ENCODE data around the gene FGD4. TPM values are rescaled to one million over a fixed set of nuclear protein-coding genes. Genes with fewer than 3 reads are reported as not detected.

FGD4 gene
- total RNA-seq, 1 experiment from 2014 or later = 54.3 TPM

DNA sequence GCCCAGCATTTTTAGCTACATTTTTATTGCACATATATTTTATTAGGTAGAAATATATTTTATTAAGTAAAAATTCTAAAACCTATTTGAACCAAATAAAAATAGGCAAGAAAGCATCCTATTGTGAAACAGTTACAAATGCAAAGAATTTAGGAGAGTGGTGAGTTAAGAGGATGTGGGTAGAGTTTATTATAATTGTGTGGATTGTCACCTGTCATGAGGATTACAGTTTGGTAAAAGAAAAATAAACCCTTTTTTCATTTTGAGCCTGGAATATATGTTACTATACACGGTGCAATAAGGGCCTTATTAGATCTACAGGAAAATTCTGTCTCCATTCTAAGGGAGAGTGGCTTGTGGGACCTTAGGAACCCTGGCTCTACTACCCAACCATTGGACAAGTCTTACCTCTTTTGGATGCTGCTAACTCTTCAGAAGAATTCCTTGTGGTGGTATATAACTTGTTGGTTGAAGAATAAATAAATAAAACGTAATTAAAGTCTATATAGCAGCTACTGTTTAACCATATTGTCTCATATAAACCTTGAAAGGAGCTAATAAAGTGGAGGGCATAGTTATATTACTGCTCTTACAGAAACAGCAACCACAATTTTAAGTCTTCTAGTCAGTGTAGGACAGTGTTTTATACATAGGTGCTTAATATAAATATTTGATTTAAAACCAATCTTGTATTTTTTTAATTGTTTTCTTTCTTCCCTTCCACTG lies 67.8 kb downstream of the FGD4 start:
- no peak overlapping the region for H3K4me3 Mint-ChIP-seq
- Histone ChIP-seq H2BK120ac (ENCODE audit: low read depth, low read length, poor library complexity, severe bottlenecking) (no peak overlapping the region), H3K14ac (ENCODE audit: insufficient read depth, low read length) (no peak overlapping the region), H2BK12ac (ENCODE audit: insufficient read length, low read depth, low read length) (no peak overlapping the region), H3K79me1 (ENCODE audit: insufficient read depth, low read depth, low read length, poor library complexity, severe bottlenecking) (peaks cover 16% of the 10 kb centered on the region), H3K79me2 (ENCODE audit: insufficient read depth, low read length) (peaks cover 17% of the 10 kb centered on the region; the same call in 1 of the 2 replicates), H2AFZ (ENCODE audit: low read length) (no peak overlapping the region), H2BK5ac (ENCODE audit: insufficient read length, low read length) (no peak overlapping the region), H3T11ph (ENCODE audit: low read length) (no peak overlapping the region), H4K20me1 (ENCODE audit: control insufficient read depth, insufficient read depth, insufficient read length) (no peaks in the 10 kb centered on the region), H3K18ac (ENCODE audit: insufficient read length, low read depth, low read length) (no peak overlapping the region), H4K8ac (replicated peaks; ENCODE audit: insufficient read length, low read depth, low read length) (no peak overlapping the region), H2AK5ac (ENCODE audit: insufficient read length, low read length) (no peak overlapping the region), H3K23ac (ENCODE audit: insufficient read length, low read depth, low read length) (no peak overlapping the region), H3K27ac (ENCODE audit: insufficient read length, low read depth, low read length) (no peak overlapping the region), H3K23me2 (ENCODE audit: insufficient read length, low read depth, low read length, poor library complexity, severe bottlenecking) (no peaks in the 10 kb centered on the region), H3K4me2 (ENCODE audit: insufficient read depth, insufficient read length, low read length) (no peak overlapping the region), H3K9ac (ENCODE audit: extremely low read depth, insufficient read length, low read length) (no peak overlapping the region), H4K5ac (ENCODE audit: insufficient read length, low read depth, low read length) (no peak overlapping the region), H3K56ac (ENCODE audit: insufficient read length, low read depth, low read length) (no peak overlapping the region), H2BK15ac (ENCODE audit: low read depth, low read length) (no peak overlapping the region), H3K9me3 (ENCODE audit: control insufficient read depth, low read depth, low read length) (no peaks in the 10 kb centered on the region), H2BK20ac (ENCODE audit: low read depth, low read length, poor library complexity, severe bottlenecking) (no peak overlapping the region), H3K27me3 (ENCODE audit: insufficient read depth, low read length) (no peaks in the 10 kb centered on the region), H3K4ac (ENCODE audit: low read depth, low read length) (no peak overlapping the region), H4K91ac (ENCODE audit: insufficient read length, low read depth, low read length) (no peak overlapping the region), H3K4me1 (ENCODE audit: insufficient read depth, low read length) (no peaks in the 10 kb centered on the region; the same call in 1 of the 2 replicates)
- TF ChIP-seq, protein P1, sequence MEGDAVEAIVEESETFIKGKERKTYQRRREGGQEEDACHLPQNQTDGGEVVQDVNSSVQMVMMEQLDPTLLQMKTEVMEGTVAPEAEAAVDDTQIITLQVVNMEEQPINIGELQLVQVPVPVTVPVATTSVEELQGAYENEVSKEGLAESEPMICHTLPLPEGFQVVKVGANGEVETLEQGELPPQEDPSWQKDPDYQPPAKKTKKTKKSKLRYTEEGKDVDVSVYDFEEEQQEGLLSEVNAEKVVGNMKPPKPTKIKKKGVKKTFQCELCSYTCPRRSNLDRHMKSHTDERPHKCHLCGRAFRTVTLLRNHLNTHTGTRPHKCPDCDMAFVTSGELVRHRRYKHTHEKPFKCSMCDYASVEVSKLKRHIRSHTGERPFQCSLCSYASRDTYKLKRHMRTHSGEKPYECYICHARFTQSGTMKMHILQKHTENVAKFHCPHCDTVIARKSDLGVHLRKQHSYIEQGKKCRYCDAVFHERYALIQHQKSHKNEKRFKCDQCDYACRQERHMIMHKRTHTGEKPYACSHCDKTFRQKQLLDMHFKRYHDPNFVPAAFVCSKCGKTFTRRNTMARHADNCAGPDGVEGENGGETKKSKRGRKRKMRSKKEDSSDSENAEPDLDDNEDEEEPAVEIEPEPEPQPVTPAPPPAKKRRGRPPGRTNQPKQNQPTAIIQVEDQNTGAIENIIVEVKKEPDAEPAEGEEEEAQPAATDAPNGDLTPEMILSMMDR (conservative IDR thresholded peaks at IDR 0.05) = no peak
- no peaks in the 10 kb centered on the region; the same call in 1 of the 2 replicates for H3K27me3 Mint-ChIP-seq (ENCODE audit: low read depth)
- peaks cover 27 to 28% of the 10 kb centered on the region in 2 experiments for H3K4me1 Mint-ChIP-seq
- no peaks in the 10 kb centered on the region; a peak in 1 of 5 replicates for H3K9me3 Mint-ChIP-seq
- no peak for DNase-seq
- peak overlapping the region in 1 of 3 experiments; percentile 70; a peak in 1 of 7 replicates for H3K27ac Mint-ChIP-seq
- H3K36me3 Mint-ChIP-seq (ENCODE audit: insufficient read depth in 1 of 3, low read depth in 3 of 3) = peaks cover 32 to 61% (median 48%) of the 10 kb centered on the region in 3 experiments
- no CpG with 5 or more reads among the region's 2 CpGs for WGBS (ENCODE audit: extremely low coverage, insufficient read length, low lambda C conversion rate)
